Measurements from ENCODE around the gene CLDN24. TPM values are rescaled to one million over a fixed set of nuclear protein-coding genes. Genes with fewer than 3 reads are reported as not detected.

Gene CLDN24
- total RNA-seq, 1 experiment from 2014 or later: not detected

DNA sequence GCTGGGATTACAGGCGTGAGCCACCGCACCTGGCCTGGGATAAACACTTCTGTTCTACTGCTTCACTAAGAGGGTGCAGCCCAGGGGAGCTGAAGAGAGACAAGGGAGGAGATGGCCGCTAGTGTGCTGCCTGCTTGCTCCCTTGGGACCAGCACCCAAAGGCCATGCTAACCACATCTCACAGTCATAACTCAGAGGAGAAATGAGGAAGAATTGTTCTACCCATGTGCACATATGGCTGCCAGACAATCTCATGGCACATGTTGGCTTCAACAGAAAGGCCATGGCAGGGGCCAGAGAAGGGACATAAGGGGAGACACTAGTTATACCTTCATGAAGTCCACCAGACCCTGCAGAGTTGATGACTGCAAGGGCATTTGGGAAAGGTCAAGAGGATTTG is 24.6 kb downstream of the CLDN24 start:
- Mint-ChIP-seq H3K4me3 (no peak overlapping the region), H3K4me1 (no peaks in the 10 kb centered on the region), H3K9me3 (no peaks in the 10 kb centered on the region), H3K27ac (no peak overlapping the region; a peak in 1 of 7 replicates), H3K27me3 (ENCODE audit: low read depth) (no peaks in the 10 kb centered on the region), H3K36me3 (ENCODE audit: insufficient read depth in 1 of 3, low read depth in 3 of 3) (peaks cover 22 to 61% (median 50%) of the 10 kb centered on the region in 3 experiments)
- no peak overlapping the region for H3K18ac ChIP-seq (ENCODE audit: insufficient read length, low read depth, low read length)
- no peak overlapping the region for H2BK15ac ChIP-seq (ENCODE audit: low read depth, low read length)
- H4K20me1 ChIP-seq (ENCODE audit: control insufficient read depth, insufficient read depth, insufficient read length): no peaks in the 10 kb centered on the region
- no peaks in the 10 kb centered on the region for H3K27me3 ChIP-seq (ENCODE audit: insufficient read depth, low read length)
- no peak overlapping the region for H2BK5ac ChIP-seq (ENCODE audit: insufficient read length, low read length)
- no peak overlapping the region for H3K23ac ChIP-seq (ENCODE audit: insufficient read length, low read depth, low read length)
- no peaks in the 10 kb centered on the region for H3K23me2 ChIP-seq (ENCODE audit: insufficient read length, low read depth, low read length, poor library complexity, severe bottlenecking)
- no peaks in the 10 kb centered on the region for H3K79me2 ChIP-seq (ENCODE audit: insufficient read depth, low read length)
- no peak overlapping the region for H2AFZ ChIP-seq (ENCODE audit: low read length)
- H3K4me1 ChIP-seq (ENCODE audit: insufficient read depth, low read length): no peaks in the 10 kb centered on the region
- H2AK5ac ChIP-seq (ENCODE audit: insufficient read length, low read length): no peak overlapping the region
- no peaks in the 10 kb centered on the region for H3K79me1 ChIP-seq (ENCODE audit: insufficient read depth, low read depth, low read length, poor library complexity, severe bottlenecking)
- H3K27ac ChIP-seq (ENCODE audit: insufficient read length, low read depth, low read length): no peak overlapping the region
- H3K14ac ChIP-seq (ENCODE audit: insufficient read depth, low read length): no peak overlapping the region
- no peak overlapping the region for H3K4me2 ChIP-seq (ENCODE audit: insufficient read depth, insufficient read length, low read length)
- no peak overlapping the region for H2BK12ac ChIP-seq (ENCODE audit: insufficient read length, low read depth, low read length)
- H3K9me3 ChIP-seq (ENCODE audit: control insufficient read depth, low read depth, low read length): no peaks in the 10 kb centered on the region
- H4K91ac ChIP-seq (ENCODE audit: insufficient read length, low read depth, low read length): no peak overlapping the region
- H3T11ph ChIP-seq (ENCODE audit: low read length): no peak overlapping the region
- DNase-seq: no peak
- H3K4ac ChIP-seq (ENCODE audit: low read depth, low read length): no peak overlapping the region
- TF ChIP-seq, protein P1, sequence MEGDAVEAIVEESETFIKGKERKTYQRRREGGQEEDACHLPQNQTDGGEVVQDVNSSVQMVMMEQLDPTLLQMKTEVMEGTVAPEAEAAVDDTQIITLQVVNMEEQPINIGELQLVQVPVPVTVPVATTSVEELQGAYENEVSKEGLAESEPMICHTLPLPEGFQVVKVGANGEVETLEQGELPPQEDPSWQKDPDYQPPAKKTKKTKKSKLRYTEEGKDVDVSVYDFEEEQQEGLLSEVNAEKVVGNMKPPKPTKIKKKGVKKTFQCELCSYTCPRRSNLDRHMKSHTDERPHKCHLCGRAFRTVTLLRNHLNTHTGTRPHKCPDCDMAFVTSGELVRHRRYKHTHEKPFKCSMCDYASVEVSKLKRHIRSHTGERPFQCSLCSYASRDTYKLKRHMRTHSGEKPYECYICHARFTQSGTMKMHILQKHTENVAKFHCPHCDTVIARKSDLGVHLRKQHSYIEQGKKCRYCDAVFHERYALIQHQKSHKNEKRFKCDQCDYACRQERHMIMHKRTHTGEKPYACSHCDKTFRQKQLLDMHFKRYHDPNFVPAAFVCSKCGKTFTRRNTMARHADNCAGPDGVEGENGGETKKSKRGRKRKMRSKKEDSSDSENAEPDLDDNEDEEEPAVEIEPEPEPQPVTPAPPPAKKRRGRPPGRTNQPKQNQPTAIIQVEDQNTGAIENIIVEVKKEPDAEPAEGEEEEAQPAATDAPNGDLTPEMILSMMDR (conservative IDR thresholded peaks at IDR 0.05): no peak
- no peak overlapping the region for H4K8ac ChIP-seq (replicated peaks; ENCODE audit: insufficient read length, low read depth, low read length)
- no peak overlapping the region for H3K9ac ChIP-seq (ENCODE audit: extremely low read depth, insufficient read length, low read length)
- H2BK20ac ChIP-seq (ENCODE audit: low read depth, low read length, poor library complexity, severe bottlenecking): no peak overlapping the region
- no peak overlapping the region for H3K56ac ChIP-seq (ENCODE audit: insufficient read length, low read depth, low read length)
- no peak overlapping the region for H4K5ac ChIP-seq (ENCODE audit: insufficient read length, low read depth, low read length)
- WGBS (ENCODE audit: extremely low coverage, insufficient read length, low lambda C conversion rate): no CpG with 5 or more reads among the region's 3 CpGs
- H2BK120ac ChIP-seq (ENCODE audit: low read depth, low read length, poor library complexity, severe bottlenecking): no peak overlapping the region
